WI38 (cell line): ENCODE data around the gene PRDM16.

ENCODE experiments used
- H3K4me3 ChIP-seq: 2 replicates; pipeline ENCODE4 v1.5.1; 2011; ENCODE audit warnings: low read depth, mild to moderate bottlenecking, control low read depth, low read length
- TF ChIP-seq, protein P1 (sequence below): IDR thresholded peaks from 2 replicates; pipeline ENCODE4 v1.5.1; 2012; ENCODE audit warnings: low read depth, mild to moderate bottlenecking, control low read depth, low read length

The PRDM16 gene

DNA sequence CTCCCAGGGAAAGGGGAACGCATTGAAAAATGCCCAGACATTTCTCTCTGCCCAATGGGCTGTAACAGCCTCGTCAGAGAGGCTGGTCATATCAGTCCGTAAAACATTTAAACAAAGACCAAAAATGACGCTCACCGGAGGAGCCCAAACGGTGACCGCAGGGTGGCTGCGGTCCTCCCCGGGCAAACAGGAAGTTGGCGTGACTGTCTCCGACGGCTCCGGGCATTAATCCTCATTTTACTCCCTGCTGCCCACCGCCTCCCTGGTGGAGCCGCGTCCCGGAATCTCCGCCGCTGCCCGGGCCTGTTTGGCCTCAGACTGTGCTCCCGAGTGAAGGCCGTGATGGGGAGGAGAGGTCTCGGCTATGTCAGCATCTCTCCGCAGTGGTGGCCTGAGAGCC, 9.9 kb downstream of the PRDM16 start:
- TF ChIP-seq, protein P1, sequence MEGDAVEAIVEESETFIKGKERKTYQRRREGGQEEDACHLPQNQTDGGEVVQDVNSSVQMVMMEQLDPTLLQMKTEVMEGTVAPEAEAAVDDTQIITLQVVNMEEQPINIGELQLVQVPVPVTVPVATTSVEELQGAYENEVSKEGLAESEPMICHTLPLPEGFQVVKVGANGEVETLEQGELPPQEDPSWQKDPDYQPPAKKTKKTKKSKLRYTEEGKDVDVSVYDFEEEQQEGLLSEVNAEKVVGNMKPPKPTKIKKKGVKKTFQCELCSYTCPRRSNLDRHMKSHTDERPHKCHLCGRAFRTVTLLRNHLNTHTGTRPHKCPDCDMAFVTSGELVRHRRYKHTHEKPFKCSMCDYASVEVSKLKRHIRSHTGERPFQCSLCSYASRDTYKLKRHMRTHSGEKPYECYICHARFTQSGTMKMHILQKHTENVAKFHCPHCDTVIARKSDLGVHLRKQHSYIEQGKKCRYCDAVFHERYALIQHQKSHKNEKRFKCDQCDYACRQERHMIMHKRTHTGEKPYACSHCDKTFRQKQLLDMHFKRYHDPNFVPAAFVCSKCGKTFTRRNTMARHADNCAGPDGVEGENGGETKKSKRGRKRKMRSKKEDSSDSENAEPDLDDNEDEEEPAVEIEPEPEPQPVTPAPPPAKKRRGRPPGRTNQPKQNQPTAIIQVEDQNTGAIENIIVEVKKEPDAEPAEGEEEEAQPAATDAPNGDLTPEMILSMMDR: no peak
- no peak overlapping the region for H3K4me3 ChIP-seq

DNA sequence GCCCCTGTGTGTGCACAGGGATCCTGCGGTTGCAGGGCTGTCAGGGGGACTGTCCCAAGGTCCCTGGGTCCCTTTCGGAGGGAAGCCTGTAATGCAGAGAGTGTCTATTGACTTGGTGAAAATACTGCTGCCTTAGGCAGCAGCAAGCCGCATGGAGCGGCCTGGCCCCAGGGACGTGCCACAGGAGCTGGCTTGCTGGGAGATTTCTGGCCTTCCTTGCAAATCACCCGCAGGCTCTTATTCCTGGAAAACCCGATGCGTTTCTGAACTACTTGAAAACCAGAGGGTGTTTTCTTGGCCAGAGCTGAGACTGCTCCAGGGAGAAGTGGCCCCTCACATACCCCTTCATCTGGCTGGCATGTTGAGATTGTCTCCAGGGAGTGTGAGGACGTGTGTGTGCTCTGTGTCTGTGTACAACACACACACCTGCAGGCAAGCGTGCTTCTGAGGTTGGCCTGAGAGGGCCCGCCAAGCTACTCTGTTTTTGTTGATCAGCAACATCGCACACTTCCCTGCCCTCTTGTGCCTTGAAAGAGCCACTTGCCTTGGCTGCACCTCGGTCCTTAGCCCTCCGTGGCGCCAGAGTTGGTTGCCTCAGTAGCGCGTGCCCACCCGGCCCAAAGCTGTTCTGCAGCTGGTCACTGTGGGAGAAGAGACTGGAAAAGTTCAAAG, 10.5 kb downstream of the PRDM16 start:
- no peak overlapping the region for H3K4me3 ChIP-seq
- TF ChIP-seq, protein P1: no peak

DNA sequence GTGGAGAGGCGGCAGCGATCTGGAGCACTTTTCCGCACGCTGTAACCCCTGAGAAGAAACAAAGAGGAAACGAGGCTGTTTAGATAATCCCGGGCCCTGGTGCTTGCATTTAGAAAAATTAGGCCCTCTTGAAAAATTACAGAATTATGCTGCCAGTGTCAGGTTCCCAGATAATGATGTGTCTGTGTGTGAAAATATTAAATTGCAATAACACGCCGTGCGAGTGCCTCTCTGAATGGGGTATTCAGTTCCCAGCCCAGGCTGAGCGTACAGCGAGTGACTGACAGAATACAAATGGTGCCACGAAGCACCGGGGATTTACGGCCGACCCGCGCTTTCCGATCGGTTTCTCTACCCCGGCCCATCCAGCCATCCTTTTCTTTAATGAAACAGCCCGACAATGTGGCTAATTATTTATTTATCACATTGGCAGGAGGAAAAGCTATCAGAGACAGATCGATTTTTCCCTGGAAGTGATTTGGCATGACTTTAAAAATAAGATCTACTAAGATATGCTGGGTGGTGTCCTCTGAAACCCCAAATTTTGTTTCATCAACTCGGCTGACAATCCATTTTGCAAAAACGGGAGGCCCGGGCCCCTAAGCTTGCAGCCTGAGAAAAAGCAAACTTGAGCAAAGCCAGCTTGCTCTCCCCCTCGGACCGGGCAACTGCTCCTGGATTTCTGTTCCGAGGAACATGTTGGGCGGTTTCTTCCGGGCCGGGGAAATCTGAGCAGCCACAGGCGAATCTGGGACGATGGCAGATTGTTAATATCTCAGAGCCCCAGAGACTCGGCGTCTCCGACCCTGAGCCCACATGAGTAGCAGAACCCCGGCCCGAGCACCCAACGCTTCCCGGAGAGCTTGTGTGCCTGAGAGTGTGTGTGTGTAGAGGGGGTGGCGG, 11.3 kb downstream of the PRDM16 start:
- H3K4me3 ChIP-seq: no peak overlapping the region
- TF ChIP-seq, protein P1: no peak

DNA sequence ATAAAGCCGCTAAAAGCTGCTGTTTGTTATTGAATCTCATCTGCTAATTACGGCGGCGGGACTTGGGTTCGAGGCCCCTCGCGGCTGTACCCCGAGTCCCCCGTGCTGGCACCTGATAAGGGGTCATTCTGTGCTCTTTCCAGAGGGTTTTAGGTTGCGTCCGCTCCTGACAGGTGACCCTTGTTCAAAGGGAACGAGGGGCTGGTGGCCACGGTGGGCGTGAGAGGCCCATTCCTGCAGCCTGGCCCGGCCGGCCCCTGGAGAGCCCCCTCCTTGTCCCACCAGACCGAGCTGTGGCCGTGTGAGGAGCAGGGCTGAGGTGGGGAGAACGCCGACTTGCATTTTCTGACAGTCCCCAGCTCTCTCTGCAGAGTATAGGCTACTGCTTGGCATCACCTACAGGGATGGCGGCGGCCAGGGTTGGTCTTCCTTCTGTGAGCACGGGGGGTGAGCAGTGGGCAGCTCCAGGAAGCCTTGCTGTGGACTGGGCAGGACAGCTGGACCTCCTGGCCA, 12.2 kb downstream of the PRDM16 start:
- no peak overlapping the region for H3K4me3 ChIP-seq
- TF ChIP-seq, protein P1: no peak

DNA sequence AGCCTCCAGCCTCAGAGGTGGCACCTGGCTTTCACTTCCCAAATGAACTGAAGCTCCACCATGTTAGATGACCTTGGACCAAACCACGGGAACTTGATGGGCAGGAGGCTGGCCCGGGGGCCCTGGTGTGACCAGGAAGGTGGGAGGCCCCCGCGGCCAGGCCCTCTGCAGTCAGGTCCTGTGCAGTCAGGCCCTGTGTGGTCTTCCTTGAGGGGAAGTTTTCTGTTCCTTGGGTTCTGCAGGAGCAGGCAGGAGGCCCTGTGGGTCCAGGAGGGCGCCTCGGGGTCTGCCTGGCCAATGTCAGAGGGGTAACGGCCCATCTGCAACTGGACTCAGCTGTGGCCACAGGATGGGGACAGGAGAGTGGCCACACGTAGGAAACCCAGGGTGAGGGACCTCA, 13.0 kb downstream of the PRDM16 start:
- H3K4me3 ChIP-seq: no peak overlapping the region
- TF ChIP-seq, protein P1: no peak

DNA sequence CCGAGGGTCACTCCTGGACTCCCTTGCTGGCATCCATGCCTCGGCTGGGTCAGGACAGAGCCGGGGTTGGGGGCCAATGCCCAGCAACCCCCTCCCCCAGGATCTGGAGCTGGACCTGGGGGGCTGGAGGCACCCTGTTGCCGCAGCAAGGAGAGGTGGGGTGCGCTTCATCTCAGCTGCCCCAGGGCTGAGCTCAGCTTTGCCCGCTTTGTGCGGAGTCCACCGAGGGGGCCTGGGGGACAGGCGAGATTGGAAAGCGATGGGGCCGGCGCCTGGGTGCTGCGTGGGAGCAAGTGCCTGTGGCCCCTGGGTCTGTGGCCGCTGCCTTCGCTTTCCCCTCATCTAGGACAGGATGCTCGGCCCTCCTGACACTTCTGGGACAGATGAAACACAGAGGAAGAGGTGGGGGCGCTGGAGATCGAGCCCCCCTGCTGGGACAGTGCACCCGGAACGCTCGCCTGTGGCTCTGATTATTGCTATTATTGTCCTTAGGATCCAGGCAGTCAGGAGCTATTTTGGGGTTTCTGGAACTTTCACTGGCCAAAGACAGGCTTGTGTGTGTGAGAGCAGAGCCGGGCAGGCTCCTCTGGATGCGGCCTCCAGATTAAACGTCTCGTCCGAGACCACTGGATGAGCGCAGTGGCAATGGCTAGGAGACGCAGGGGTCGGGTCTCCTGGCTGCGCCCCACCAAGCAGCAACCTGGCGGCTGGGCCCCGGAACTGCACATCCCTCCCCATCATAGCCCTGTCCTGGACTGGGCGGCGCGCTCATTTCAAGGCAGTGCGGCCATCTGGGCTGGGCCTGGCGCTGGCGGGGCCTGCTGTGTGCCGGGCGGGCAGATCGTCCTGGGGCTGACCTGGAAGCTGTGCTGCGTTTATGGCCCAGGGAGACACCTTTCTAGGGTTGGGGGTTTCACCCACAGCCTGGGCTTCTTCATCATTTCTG, 13.8 kb downstream of the PRDM16 start:
- TF ChIP-seq, protein P1: no peak
- no peak overlapping the region for H3K4me3 ChIP-seq
